NCI-H2227 treated with DMSO at 0.1 percent for 48 hours (cell line): ENCODE data around the gene RDH16.
A peak's percentile ranks its signal among the peaks of the same experiment; 100 is the strongest.

ENCODE experiments used
- DNase-seq: peaks from one replicate; lab custom pipeline; 2025; lab: John Stamatoyannopoulos, UW

RDH16 gene

GRCh38 chr12:56957229-56958052 is at the start of gene RDH16:
Gene RDH16, minus strand, starts transcription at chr12:56957608. Its CDS starts 146 bp downstream, at chr12:56957462.
- DNase-seq, result no peak

GRCh38 chr12:57006809-57007475 is 49.5 kb upstream of the RDH16 start:
- no peak for DNase-seq

- peak; percentile 42 for DNase-seq
These were observed 48.8 kb upstream of the RDH16 start, which contains the start of gene ZBTB39 for GRCh38 chr12:57005980-57006808. Gene ZBTB39, minus strand, starts transcription at chr12:57006546. Its CDS starts 1,629 bp downstream, at chr12:57004917.

- no peak for DNase-seq
These were observed 47.2 kb upstream of the RDH16 start for GRCh38 chr12:57004651-57005050.

GRCh38 chr12:57003395-57003794 is 46.0 kb upstream of the RDH16 start:
- DNase-seq, result no peak

- no peak for DNase-seq
These were observed 44.1 kb upstream of the RDH16 start for GRCh38 chr12:57001448-57001906.

- no peak for DNase-seq
These were observed 43.0 kb upstream of the RDH16 start for GRCh38 chr12:57000393-57000792.

- DNase-seq, result no peak
These were observed 42.0 kb upstream of the RDH16 start for GRCh38 chr12:56999456-56999855.

- DNase-seq, result no peak
These were observed 41.6 kb upstream of the RDH16 start for GRCh38 chr12:56998981-56999380.

GRCh38 chr12:56998316-56998715 is 40.9 kb upstream of the RDH16 start:
- DNase-seq, result no peak

GRCh38 chr12:56996793-56997545 is 39.6 kb upstream of the RDH16 start:
- no peak for DNase-seq

GRCh38 chr12:56995930-56996496 is 38.6 kb upstream of the RDH16 start:
- no peak for DNase-seq

GRCh38 chr12:56995201-56995929 is 38.0 kb upstream of the RDH16 start:
- no peak for DNase-seq

- no peak for DNase-seq
These were observed 36.9 kb upstream of the RDH16 start for GRCh38 chr12:56994231-56994746.

GRCh38 chr12:56993346-56993745 is 35.9 kb upstream of the RDH16 start:
- no peak for DNase-seq

- no peak for DNase-seq
These were observed 34.2 kb upstream of the RDH16 start for GRCh38 chr12:56991319-56992246.

GRCh38 chr12:56990648-56991318 is 33.4 kb upstream of the RDH16 start:
- no peak for DNase-seq

- no peak for DNase-seq
These were observed 32.6 kb upstream of the RDH16 start for GRCh38 chr12:56989861-56990610.
